Panc1 (cell line): ENCODE data around the gene PNRC1. TPM values are rescaled to one million over a fixed set of nuclear protein-coding genes. Genes with fewer than 3 reads are reported as not detected.

Source experiments
- ATAC-seq: fragments of 200-7000 bp; cut with Tn5 transposase; 2 replicates; pipeline ENCODE4 v1.9.1; 2020; ENCODE audit warnings: mild to moderate bottlenecking, moderate library complexity
- BruUV-seq: library from RNA; stranded (reverse); fragments of 400-500 nt; replicated peaks from 2 replicates; lab custom pipeline; 2021; lab: Mats Ljungman, UMichigan
- CTCF ChIA-PET: fragments of 300-600 bp; sonication (Branson Sonifier 250); formaldehyde crosslinking; loops from one replicate; lab custom pipeline; 2022; ENCODE audit warnings: antibody characterized with exemption; lab: Charles Lee
- POLR2A ChIA-PET: fragments of 300-600 bp; sonication (Branson Sonifier 250); formaldehyde crosslinking; loops from one replicate; lab custom pipeline; 2022; ENCODE audit warnings: antibody characterized with exemption; lab: Charles Lee
- DNase-seq: peaks from one replicate; pipeline ENCODE4 v3.0.0-alpha.2; 2010; ENCODE audit warnings: low read depth, low spot score
- H3K27ac ChIP-seq: 2 replicates; pipeline ENCODE4 v1.5.1; 2011; ENCODE audit warnings: mild to moderate bottlenecking, low read length, inconsistent platforms
- H3K27me3 ChIP-seq: fragments of 200-500 bp; sonication (Bioruptor generic); 2 replicates; pipeline ENCODE4 v1.6.0; 2014; ENCODE audit warnings: low read length, inconsistent platforms; ENCODE audit not compliant: control insufficient read depth, insufficient read depth
- H3K36me3 ChIP-seq: fragments of 200-500 bp; sonication (Bioruptor generic); 2 replicates; pipeline ENCODE4 v1.5.1; 2014; ENCODE audit warnings: inconsistent platforms, mild to moderate bottlenecking, low read length, moderate library complexity; ENCODE audit not compliant: control insufficient read depth, insufficient read depth
- H3K4me1 ChIP-seq: 2 replicates; pipeline ENCODE4 v1.5.1; 2011; ENCODE audit warnings: inconsistent platforms, mild to moderate bottlenecking, low read length, moderate library complexity; ENCODE audit not compliant: control insufficient read depth, insufficient read depth
- H3K4me3 ChIP-seq, 2 experiments: 2 replicates each; pipeline ENCODE4 v1.5.1; 2011 to 2012; ENCODE audit warnings: low read depth in 2 of 2, low read length in 2 of 2, mild to moderate bottlenecking in 2 of 2, inconsistent platforms in 1 of 2, moderate library complexity in 1 of 2
- H3K9me3 ChIP-seq: fragments of 200-500 bp; sonication (Bioruptor generic); 2 replicates; pipeline ENCODE4 v1.5.1; 2014; ENCODE audit warnings: low read depth, mild to moderate bottlenecking, inconsistent platforms, low read length, moderate library complexity; ENCODE audit not compliant: control insufficient read depth, insufficient read depth
- POLR2AphosphoS5 ChIP-seq: IDR thresholded peaks from 2 replicates; pipeline ENCODE4 v1.6.1; 2012; ENCODE audit warnings: mild to moderate bottlenecking, low read depth, low read length, moderate library complexity
- SIN3A ChIP-seq: IDR thresholded peaks from 2 replicates; pipeline ENCODE4 v1.6.1; 2012; ENCODE audit warnings: low read depth, mild to moderate bottlenecking, low read length, moderate library complexity, borderline replicate concordance; ENCODE audit not compliant: insufficient read depth
- TCF7L2 ChIP-seq: IDR thresholded peaks from 2 replicates; pipeline ENCODE4 v1.6.1; 2011; ENCODE audit warnings: mild to moderate bottlenecking, low read depth, low read length, inconsistent platforms
- in situ Hi-C: cut with HindIII; loops from 2 replicates; pipeline ENCODE4 v1.10.0; 2016; ENCODE audit warnings: low sequenced_read_pairs, low pct_unique_long_range_greater_than_20kb
- intact Hi-C: fragments of 100-400 bp; cut with micrococcal nuclease; formaldehyde crosslinking; loops from one replicate; pipeline ENCODE4 v1.10.0; 2022; ENCODE audit not compliant: unreplicated experiment
- total RNA-seq: library from RNA; stranded (reverse); gene quantifications from one replicate; pipeline ENCODE4 v1.2.1, GENCODE V29; 2021; ENCODE audit not compliant: unreplicated experiment
- TF ChIP-seq, protein P1 (sequence below), 2 experiments: IDR thresholded peaks; 2 replicates each; pipeline ENCODE4 v1.6.1; 2011 to 2012; ENCODE audit warnings: low read depth in 2 of 2, control low read depth in 1 of 2, low read length in 1 of 2, mild to moderate bottlenecking in 1 of 2, moderate library complexity in 1 of 2; ENCODE audit not compliant: insufficient read depth in 1 of 2
- TF ChIP-seq, protein P2 (sequence below): fragments of 450-650 bp; IDR thresholded peaks from 2 replicates; pipeline ENCODE4 v1.5.1; 2017; ENCODE audit warnings: mild to moderate bottlenecking

Gene PNRC1
- total RNA-seq, 1 experiment from 2014 or later, result 63.5 TPM

DNA sequence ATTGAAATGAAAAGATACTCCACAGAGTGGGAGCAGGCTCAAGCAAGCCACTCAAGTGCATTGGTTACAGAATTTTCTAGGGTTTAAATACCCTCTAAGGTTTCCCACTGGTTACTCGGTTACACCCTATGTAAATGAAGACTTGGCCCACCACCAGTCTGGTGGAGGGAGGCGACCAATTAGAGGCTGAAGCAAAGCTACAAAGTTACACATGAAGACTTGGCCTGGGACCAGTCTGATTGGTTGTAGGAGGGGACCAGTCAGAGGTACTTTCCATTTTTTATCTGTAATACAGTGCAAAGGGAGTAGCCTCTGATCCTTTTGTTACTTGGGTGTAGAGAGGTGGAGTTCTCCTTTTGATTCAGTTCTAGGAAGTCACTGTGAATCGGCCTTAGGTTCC is 29.7 kb downstream of the PNRC1 start:
- no peaks in the 10 kb centered on the region; the same call in 1 of the 2 replicates for H3K27me3 ChIP-seq
- CTCF ChIA-PET, result no interaction called here
- no peak overlapping the region for H3K27ac ChIP-seq
- DNase-seq (no peak), ATAC-seq (no peak)
- in situ Hi-C loops, result no loop called here
- POLR2A ChIA-PET, result interaction anchor here (0.6 kb wide), 2 partner anchors 20 to 33 kb away, joined by 5 to 7 read pairs; no protein-coding TSS in a partner anchor
- intact Hi-C loops, result no loop called here
- no peak overlapping the region for H3K4me3 ChIP-seq
- TF ChIP-seq POLR2AphosphoS5 (no peak), TCF7L2 (no peak), SIN3A (no peak)
- TF ChIP-seq, protein P1, sequence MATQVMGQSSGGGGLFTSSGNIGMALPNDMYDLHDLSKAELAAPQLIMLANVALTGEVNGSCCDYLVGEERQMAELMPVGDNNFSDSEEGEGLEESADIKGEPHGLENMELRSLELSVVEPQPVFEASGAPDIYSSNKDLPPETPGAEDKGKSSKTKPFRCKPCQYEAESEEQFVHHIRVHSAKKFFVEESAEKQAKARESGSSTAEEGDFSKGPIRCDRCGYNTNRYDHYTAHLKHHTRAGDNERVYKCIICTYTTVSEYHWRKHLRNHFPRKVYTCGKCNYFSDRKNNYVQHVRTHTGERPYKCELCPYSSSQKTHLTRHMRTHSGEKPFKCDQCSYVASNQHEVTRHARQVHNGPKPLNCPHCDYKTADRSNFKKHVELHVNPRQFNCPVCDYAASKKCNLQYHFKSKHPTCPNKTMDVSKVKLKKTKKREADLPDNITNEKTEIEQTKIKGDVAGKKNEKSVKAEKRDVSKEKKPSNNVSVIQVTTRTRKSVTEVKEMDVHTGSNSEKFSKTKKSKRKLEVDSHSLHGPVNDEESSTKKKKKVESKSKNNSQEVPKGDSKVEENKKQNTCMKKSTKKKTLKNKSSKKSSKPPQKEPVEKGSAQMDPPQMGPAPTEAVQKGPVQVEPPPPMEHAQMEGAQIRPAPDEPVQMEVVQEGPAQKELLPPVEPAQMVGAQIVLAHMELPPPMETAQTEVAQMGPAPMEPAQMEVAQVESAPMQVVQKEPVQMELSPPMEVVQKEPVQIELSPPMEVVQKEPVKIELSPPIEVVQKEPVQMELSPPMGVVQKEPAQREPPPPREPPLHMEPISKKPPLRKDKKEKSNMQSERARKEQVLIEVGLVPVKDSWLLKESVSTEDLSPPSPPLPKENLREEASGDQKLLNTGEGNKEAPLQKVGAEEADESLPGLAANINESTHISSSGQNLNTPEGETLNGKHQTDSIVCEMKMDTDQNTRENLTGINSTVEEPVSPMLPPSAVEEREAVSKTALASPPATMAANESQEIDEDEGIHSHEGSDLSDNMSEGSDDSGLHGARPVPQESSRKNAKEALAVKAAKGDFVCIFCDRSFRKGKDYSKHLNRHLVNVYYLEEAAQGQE (IDR thresholded peaks at IDR 0.05; ENCODE audit: insufficient read depth in 1 of 2, low read depth in 2 of 2, low read length in 1 of 2), result no peak
- TF ChIP-seq, protein P2, sequence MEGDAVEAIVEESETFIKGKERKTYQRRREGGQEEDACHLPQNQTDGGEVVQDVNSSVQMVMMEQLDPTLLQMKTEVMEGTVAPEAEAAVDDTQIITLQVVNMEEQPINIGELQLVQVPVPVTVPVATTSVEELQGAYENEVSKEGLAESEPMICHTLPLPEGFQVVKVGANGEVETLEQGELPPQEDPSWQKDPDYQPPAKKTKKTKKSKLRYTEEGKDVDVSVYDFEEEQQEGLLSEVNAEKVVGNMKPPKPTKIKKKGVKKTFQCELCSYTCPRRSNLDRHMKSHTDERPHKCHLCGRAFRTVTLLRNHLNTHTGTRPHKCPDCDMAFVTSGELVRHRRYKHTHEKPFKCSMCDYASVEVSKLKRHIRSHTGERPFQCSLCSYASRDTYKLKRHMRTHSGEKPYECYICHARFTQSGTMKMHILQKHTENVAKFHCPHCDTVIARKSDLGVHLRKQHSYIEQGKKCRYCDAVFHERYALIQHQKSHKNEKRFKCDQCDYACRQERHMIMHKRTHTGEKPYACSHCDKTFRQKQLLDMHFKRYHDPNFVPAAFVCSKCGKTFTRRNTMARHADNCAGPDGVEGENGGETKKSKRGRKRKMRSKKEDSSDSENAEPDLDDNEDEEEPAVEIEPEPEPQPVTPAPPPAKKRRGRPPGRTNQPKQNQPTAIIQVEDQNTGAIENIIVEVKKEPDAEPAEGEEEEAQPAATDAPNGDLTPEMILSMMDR, result no peak
- no peaks in the 10 kb centered on the region for H3K9me3 ChIP-seq
- no peaks in the 10 kb centered on the region for H3K4me1 ChIP-seq
- no peaks in the 10 kb centered on the region for H3K36me3 ChIP-seq
- no TSS peak for BruUV-seq

DNA sequence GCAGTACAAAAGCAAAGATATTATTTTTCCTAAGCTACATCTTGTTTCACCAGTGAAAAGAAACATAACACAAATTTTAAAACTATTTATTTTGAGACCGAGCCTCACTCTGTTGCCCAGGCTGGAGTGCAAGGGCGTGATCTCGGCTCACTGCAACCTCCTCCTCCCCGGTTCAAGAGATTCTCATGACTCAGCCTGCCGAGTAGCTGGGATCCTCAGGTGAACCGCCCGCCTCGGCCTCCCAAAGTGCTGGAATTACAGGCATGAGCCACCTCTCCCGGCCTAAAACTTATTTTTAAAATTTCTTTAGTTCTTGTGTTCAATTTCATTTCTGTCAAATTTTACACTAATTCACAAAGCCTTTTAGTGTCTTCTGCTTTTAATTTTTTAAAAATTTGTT is 31.4 kb downstream of the PNRC1 start:
- peaks cover 3% of the 10 kb centered on the region; the same call in 1 of the 2 replicates for H3K4me1 ChIP-seq
- intact Hi-C loops, result no loop called here
- no peaks in the 10 kb centered on the region for H3K36me3 ChIP-seq
- peaks cover 5% of the 10 kb centered on the region; the same call in 1 of the 2 replicates for H3K27me3 ChIP-seq
- POLR2A ChIA-PET, result no interaction called here
- TF ChIP-seq SIN3A (no peak), POLR2AphosphoS5 (no peak)
- TF ChIP-seq, protein P2, result no peak
- TF ChIP-seq, protein P1 (IDR thresholded peaks at IDR 0.05; ENCODE audit: insufficient read depth in 1 of 2, low read depth in 2 of 2, low read length in 1 of 2), result no peak
- no peaks in the 10 kb centered on the region for H3K9me3 ChIP-seq
- H3K27ac ChIP-seq, result no peak overlapping the region
- no TSS peak for BruUV-seq
- no peak for ATAC-seq
- no peak for DNase-seq
- in situ Hi-C loops, result no loop called here
- CTCF ChIA-PET, result no interaction called here
- no peak overlapping the region for H3K4me3 ChIP-seq
